NCI-H1048 (cell line): ENCODE data around the gene ESR1.
"Not testable (repeated sequence)": the region's sequence is repeated elsewhere in the genome, so short reads cannot be mapped to it uniquely, and the experiment has no call there.

Source experiments
- DNase-seq: peaks from one replicate; lab custom pipeline; 2025; lab: John Stamatoyannopoulos, UW

ESR1 gene

DNA sequence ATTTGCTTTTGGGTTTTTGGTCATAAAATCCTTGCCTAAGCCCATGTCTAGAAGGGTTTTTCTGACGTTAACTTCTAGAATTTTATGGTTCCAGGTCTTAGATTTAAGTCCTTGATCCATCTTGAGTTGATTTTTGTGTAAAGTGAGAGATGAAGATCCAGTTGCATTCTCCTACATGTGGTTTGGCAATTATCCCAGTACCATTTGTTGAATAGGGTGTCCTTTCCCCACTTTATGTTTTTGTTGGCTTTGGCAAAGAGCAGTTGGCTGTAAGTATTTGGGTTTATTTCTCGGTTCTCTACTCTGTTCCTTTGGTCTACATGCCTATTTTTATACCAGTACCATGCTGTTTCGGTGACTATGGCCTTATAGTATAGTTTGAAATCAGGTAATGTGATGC is 86.9 kb downstream of the ESR1 start:
- DNase-seq: not testable (repeated sequence)

DNA sequence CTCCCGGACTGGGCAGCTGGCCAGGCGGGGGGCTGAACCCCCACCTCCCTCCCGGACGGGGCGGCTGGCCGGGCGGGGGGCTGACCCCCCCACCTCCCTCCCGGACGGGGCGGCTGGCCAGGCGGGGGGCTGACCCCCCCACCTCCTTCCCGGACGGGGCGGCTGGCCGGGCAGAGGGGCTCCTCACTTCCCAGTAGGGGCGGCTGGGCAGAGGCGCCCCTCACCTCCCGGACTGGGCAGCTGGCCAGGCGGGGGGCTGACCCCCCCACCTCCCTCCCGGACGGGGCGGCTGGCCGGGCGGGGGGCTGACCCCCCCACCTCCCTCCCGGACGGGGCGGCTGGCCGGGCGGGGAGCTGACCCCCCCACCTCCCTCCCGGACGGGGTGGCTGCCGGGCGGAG is 91.7 kb downstream of the ESR1 start:
- not testable (repeated sequence) for DNase-seq

DNA sequence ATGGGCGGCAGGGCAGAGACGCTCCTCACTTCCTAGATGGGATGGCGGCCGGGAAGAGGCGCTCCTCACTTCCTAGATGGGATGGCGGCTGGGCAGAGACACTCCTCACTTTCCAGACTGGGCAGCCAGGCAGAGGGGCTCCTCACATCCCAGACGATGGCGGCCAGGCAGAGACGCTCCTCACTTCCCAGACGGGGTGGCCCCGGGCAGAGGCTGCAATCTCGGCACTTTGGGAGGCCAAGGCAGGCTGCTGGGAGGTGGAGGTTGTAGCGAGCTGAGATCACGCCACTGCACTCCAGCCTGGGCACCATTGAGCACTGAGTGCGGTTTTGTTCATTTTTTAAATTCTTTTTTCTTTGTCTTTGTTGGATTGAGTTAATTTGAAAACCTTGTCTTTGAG is 92.3 kb downstream of the ESR1 start:
- DNase-seq: not testable (repeated sequence)

- no peak for DNase-seq
Measured at GRCh38 chr6:151900256-151900655, 92.8 kb downstream of the ESR1 start.

GRCh38 chr6:151901009-151901411 is 93.5 kb downstream of the ESR1 start:
- no peak for DNase-seq

DNA sequence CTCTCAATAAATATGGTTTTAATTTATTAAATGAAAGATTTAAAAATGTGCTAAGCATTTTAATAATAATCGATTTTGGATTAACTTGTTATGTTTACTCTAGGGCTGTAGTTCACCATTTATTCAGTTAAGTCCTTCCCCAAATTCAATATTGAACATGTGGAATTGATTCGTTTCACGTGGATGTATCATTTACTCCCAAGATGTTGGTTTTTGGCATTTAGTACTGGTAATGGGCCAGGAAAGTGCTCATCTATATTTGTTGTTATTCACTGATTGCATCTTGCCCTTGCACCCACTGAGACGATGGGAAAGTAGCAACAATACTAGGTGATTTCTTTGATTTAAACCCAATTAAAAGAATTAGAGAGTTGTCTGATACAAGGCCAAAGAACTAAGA is 97.1 kb downstream of the ESR1 start:
- DNase-seq: no peak

- DNase-seq: no peak
Measured at GRCh38 chr6:151905072-151905471, 97.6 kb downstream of the ESR1 start.

GRCh38 chr6:151905854-151906253 is 98.4 kb downstream of the ESR1 start:
- no peak for DNase-seq

GRCh38 chr6:151911401-151911800 is 103.9 kb downstream of the ESR1 start:
- no peak for DNase-seq

DNA sequence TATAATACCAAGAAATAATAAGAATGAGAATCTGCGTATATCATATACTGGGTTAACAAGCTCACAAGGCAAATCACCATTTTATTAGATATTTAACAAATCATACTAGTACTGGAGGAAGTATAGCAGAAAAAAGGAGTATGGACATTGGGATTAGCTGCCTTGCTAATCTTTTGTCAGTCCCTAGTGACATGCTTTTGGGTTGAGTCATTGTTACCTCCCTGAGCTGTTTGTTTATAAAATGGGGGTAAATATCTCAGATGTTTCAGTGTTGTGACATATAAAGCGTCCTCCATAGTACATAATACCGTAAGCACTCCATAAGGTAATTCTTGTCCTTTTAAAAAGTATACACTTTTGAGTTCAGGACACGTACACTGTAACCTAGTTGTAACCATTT is 107.0 kb downstream of the ESR1 start:
- DNase-seq: no peak

GRCh38 chr6:151916075-151916474 is 108.6 kb downstream of the ESR1 start:
- DNase-seq: no peak

- DNase-seq: no peak
Measured at GRCh38 chr6:151916680-151917164, 109.2 kb downstream of the ESR1 start.

GRCh38 chr6:151917531-151918329 is 110.2 kb downstream of the ESR1 start:
- DNase-seq: no peak

DNA sequence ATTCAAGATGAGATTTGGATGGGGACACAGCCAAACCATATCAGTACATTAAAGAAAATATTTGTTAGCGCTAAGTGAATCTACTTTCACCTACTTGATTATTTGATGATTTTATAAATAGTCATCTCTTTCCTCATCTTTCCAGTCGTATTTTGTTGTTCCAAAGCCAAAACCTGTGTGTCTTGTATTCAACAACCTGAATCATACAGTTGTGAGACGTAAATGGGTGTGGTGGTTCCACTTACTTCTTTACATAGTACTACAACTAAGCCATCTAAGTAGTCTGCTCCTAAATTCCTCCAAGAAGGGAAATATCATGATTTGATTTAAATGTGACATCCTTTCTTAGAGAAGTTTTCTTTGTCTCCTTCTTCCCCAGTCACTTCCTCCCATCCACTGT is 132.8 kb downstream of the ESR1 start:
- no peak for DNase-seq

- no peak for DNase-seq
Measured at GRCh38 chr6:151948002-151948743, 140.7 kb downstream of the ESR1 start.

- DNase-seq: no peak
Measured at GRCh38 chr6:151958332-151958731, 150.8 kb downstream of the ESR1 start.

- no peak for DNase-seq
Measured at GRCh38 chr6:151959086-151959485, 151.6 kb downstream of the ESR1 start.

GRCh38 chr6:151961809-151962208 is 154.3 kb downstream of the ESR1 start:
- no peak for DNase-seq

DNA sequence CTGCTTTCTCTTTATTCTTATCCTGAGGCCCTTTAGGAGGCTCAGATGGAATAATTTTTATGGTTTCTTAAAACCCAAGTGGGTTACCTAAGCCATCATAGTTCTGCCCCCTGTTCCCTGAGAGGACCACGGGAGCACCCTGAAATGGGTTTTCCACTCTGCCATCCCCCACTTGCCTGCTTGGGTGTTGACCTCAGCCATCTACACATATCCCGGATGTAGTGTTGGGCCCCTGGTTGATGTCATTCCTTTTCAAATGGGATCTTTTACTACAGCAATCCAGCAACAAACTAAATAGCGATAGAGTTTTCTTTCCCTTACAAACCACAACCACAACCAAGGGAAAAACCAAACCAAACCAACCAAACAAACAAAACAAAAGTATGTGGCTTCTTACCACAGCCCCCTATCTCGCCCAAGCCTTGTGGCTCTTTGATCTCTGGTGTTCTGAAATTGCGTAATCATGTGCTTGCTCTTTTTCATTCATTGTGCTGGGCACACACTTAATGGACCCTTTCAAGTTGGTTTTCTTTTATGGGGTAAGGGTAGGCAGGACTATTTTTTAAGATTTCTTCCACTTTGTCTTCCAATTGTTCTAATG is 154.9 kb downstream of the ESR1 start:
- no peak for DNase-seq

DNA sequence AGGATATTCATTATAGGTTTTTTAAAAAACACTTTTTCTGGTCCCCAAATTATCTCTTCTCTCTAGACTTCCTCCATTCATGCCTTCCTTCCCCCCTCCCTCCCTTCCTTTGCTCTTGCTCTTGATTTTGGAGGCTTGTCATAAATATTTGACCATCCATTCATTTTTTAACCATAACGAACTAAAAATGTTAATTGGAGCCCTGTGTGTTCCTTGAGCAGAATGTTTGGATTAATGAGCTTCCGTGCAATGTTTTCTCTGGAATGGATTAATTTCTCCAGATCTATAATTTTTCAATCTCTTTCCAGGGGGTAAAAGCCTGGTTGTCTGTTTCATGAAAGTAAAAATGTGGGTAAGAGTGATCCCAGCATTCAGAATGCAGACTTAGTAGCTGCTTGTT is 155.5 kb downstream of the ESR1 start:
- no peak for DNase-seq

DNA sequence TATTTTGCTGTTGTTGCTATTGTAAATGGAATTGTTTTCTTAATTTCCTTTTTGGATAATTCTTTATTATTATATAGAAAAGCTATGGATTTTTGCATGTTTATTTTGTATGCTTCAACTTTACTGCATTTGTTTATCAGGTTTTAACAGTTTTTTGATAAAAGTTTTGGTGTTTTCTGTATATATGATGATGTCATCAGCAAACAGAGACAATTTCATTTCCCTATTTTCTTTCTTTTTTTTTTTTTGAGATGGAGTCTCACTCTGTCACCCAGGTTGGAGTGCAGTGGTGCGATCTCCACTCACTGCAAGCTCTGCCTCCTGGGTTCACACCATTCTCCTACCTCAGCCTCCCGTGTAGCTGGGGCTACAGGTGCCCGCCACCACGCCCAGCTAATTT is 156.9 kb downstream of the ESR1 start:
- not testable (repeated sequence) for DNase-seq

- no peak for DNase-seq
Measured at GRCh38 chr6:151974061-151974617, 166.7 kb downstream of the ESR1 start.

DNA sequence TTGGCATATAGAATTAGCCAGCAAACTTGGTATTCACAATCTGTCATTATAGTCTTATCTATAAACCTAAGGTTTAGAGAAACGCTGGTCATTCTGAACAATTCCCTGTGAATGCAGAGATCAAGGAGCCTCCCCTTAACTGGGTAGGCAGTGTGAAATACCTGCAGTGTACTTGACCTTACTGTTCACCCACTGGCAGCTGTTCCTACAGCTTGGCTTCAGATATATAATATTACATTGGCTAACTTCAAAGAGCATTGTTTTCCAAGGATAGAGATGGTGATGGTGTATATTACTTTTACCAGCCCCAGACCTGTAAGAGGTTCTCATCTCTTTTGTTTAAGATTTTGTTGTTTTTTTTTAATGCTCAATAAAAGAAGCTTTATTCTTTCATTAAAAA is 168.3 kb downstream of the ESR1 start:
- no peak for DNase-seq
